HUDEP-2 (cell line): ENCODE measurements around the gene FAM90A1.
A peak's percentile ranks its signal among the peaks of the same experiment; 100 is the strongest.
"Not testable (repeated sequence)": the region's sequence is repeated elsewhere in the genome, so short reads cannot be mapped to it uniquely, and the experiment has no call there.

Experiments
- DNase-seq, 76 experiments: peaks; one replicate each; lab custom pipeline; 2025; ENCODE audit not compliant: unreplicated experiment in 76 of 76; lab: John Stamatoyannopoulos, UW

FAM90A1 gene

GRCh38 chr12:8234746-8235145, 7.3 kb upstream of the FAM90A1 start:
- DNase-seq: not testable (repeated sequence)

- not testable (repeated sequence) for DNase-seq
Measured at GRCh38 chr12:8233935-8234495, 6.6 kb upstream of the FAM90A1 start.

- DNase-seq: not testable (repeated sequence)
Measured at GRCh38 chr12:8233300-8233855, 6.0 kb upstream of the FAM90A1 start.

- DNase-seq: peak in 54 of 76 experiments; percentile 5 to 80 (median 50)
Measured at GRCh38 chr12:8231666-8232608, 4.5 kb upstream of the FAM90A1 start.

- not testable (repeated sequence) for DNase-seq
Measured at GRCh38 chr12:8231049-8231448, 3.6 kb upstream of the FAM90A1 start.

- DNase-seq: not testable (repeated sequence)
Measured at GRCh38 chr12:8229486-8229885, 2.1 kb upstream of the FAM90A1 start.

- not testable (repeated sequence) for DNase-seq
Measured at GRCh38 chr12:8228607-8229006, 1.2 kb upstream of the FAM90A1 start.

GRCh38 chr12:8227732-8228077, 287 bp upstream of the FAM90A1 start:
- not testable (repeated sequence) for DNase-seq

- DNase-seq: no peak
Measured at GRCh38 chr12:8226355-8226754, 1.1 kb downstream of the FAM90A1 start.

- DNase-seq: not testable (repeated sequence)
Measured at GRCh38 chr12:8224782-8225181, 2.6 kb downstream of the FAM90A1 start.

GRCh38 chr12:8223646-8224045, 3.8 kb downstream of the FAM90A1 start:
- not testable (repeated sequence) for DNase-seq

GRCh38 chr12:8222303-8222702, 5.1 kb downstream of the FAM90A1 start:
- DNase-seq: not testable (repeated sequence)

GRCh38 chr12:8221844-8222243, 5.6 kb downstream of the FAM90A1 start:
- DNase-seq: not testable (repeated sequence)

GRCh38 chr12:8221375-8221774, 6.0 kb downstream of the FAM90A1 start:
- not testable (repeated sequence) for DNase-seq

- DNase-seq: not testable (repeated sequence)
Measured at GRCh38 chr12:8218711-8219382, 8.6 kb downstream of the FAM90A1 start.

GRCh38 chr12:8197685-8198308, 29.6 kb downstream of the FAM90A1 start:
- DNase-seq: not testable (repeated sequence)

GRCh38 chr12:8188088-8188487, 39.3 kb downstream of the FAM90A1 start:
- DNase-seq: not testable (repeated sequence)

- not testable (repeated sequence) for DNase-seq
Measured at GRCh38 chr12:8184206-8184605, 43.2 kb downstream of the FAM90A1 start.

- DNase-seq: not testable (repeated sequence)
Measured at GRCh38 chr12:8183346-8183745, 44.1 kb downstream of the FAM90A1 start.

- not testable (repeated sequence) for DNase-seq
Measured at GRCh38 chr12:8182923-8183322, 44.5 kb downstream of the FAM90A1 start.
